ENCODE measurements around the gene ANXA2. TPM values are rescaled to one million over a fixed set of nuclear protein-coding genes. Genes with fewer than 3 reads are reported as not detected.

The ANXA2 gene
- polyA plus RNA-seq, 4 donors: 609 to 2,583 (median 1,523) TPM

GRCh38 chr15:60301024-60301423, 96.8 kb downstream of the ANXA2 start:
- no peak for FAIRE-seq
- no peak for DNase-seq
- 52 to 84% (median 76%) methylated on average over 1 of the region's 1 CpG for WGBS, 3 donors

GRCh38 chr15:60299452-60300047, 98.2 kb downstream of the ANXA2 start:
- peak; percentile 26 to 66 for DNase-seq
- Histone ChIP-seq H3K36me3 (ENCODE audit: control insufficient read depth in 3 of 3, insufficient read depth in 2 of 3, low read depth in 1 of 3, low read length in 3 of 3) (no peaks in the 10 kb centered on the region), H3K4me3 (ENCODE audit: low read depth in 1 of 3, low read length in 3 of 3) (no peak overlapping the region), H3K4me1 (ENCODE audit: control insufficient read depth in 3 of 3, insufficient read depth in 2 of 3, low read depth in 1 of 3, low read length in 2 of 3) (no peaks in the 10 kb centered on the region), H3K27me3 (ENCODE audit: control insufficient read depth in 3 of 3, insufficient read depth in 3 of 3, low read length in 3 of 3) (peaks cover 0 to 7% (median 0%) of the 10 kb centered on the region in 3 donors), H3K9me3 (ENCODE audit: control insufficient read depth in 2 of 2, insufficient read depth in 1 of 2, low read depth in 1 of 2, low read length in 1 of 2) (no peaks in the 10 kb centered on the region), H3K27ac (ENCODE audit: low read depth in 1 of 3, low read length in 2 of 3) (no peak overlapping the region)
- WGBS, 3 donors: 10 to 35% (median 24%) methylated on average over 18 of the region's 18 CpGs
- no peak for FAIRE-seq

More at GRCh38 chr15:60301024-60301423, 96.8 kb downstream of the ANXA2 start:
- Histone ChIP-seq H3K36me3 (ENCODE audit: control insufficient read depth in 3 of 3, insufficient read depth in 2 of 3, low read depth in 1 of 3, low read length in 3 of 3) (no peaks in the 10 kb centered on the region), H3K4me1 (ENCODE audit: control insufficient read depth in 3 of 3, insufficient read depth in 2 of 3, low read depth in 1 of 3, low read length in 2 of 3) (no peaks in the 10 kb centered on the region), H3K9me3 (ENCODE audit: control insufficient read depth in 2 of 2, insufficient read depth in 1 of 2, low read depth in 1 of 2, low read length in 1 of 2) (no peaks in the 10 kb centered on the region), H3K27me3 (ENCODE audit: control insufficient read depth in 3 of 3, insufficient read depth in 3 of 3, low read length in 3 of 3) (peaks cover 0 to 7% (median 0%) of the 10 kb centered on the region in 3 donors), H3K27ac (ENCODE audit: low read depth in 1 of 3, low read length in 2 of 3) (no peak overlapping the region), H3K4me3 (ENCODE audit: low read depth in 1 of 3, low read length in 3 of 3) (no peak overlapping the region)

Other genes starting within 250 kb of the ANXA2 start
- gene ICE2, start 81.2 kb upstream of the ANXA2 start, polyA plus RNA-seq: 10 to 100 TPM in 2 of 4 donors, 1 to 10 TPM in 2; 4.3 to 41.0 (median 10.0) TPM

Data from small intestine (tissue), 7 donors.